ENCODE results near the gene IRAK1BP1. TPM values are rescaled to one million over a fixed set of nuclear protein-coding genes. Genes with fewer than 3 reads are reported as not detected.

Gene IRAK1BP1
- total RNA-seq, 2 experiments from 2014 or later, result 7.6 to 8.1 TPM

- POLR2A ChIA-PET, result no interaction called here
- Histone ChIP-seq H3K4me1 (ENCODE audit: insufficient read depth, low read length, poor library complexity, severe bottlenecking) (no peaks in the 10 kb centered on the region), H3K9me2 (ENCODE audit: insufficient read depth, low read length) (no peaks in the 10 kb centered on the region), H3K79me2 (ENCODE audit: insufficient read depth, low read depth, low read length) (no peaks in the 10 kb centered on the region), H3K4me3 (ENCODE audit: low read depth, low read length, poor library complexity, severe bottlenecking) (no peak overlapping the region), H3K9me3 (ENCODE audit: low read length) (no peaks in the 10 kb centered on the region), H3K4me2 (ENCODE audit: low read length) (no peak overlapping the region), H3K27ac (ENCODE audit: low read depth, low read length, poor library complexity, severe bottlenecking) (no peak overlapping the region), H2AFZ (ENCODE audit: low read length) (no peak overlapping the region), H3K36me3 (ENCODE audit: insufficient read depth, low read length) (no peaks in the 10 kb centered on the region), H4K20me1 (ENCODE audit: insufficient read depth, low read length) (no peaks in the 10 kb centered on the region)
- no peak for TF ChIP-seq EZH2phosphoT487 (IDR thresholded peaks at IDR 0.05; ENCODE audit: borderline replicate concordance, low read depth, low read length)
- CTCF ChIA-PET (ENCODE audit: unreplicated experiment), result no interaction called here
- no peak for DNase-seq (ENCODE audit: low spot score)
- intact Hi-C loops (cut with micrococcal nuclease; ENCODE audit: unreplicated experiment), result no loop called here
- BruUV-seq (replicated peaks), result no TSS peak
Observed at GRCh38 chr6:78845567-78845966, 21.8 kb upstream of the IRAK1BP1 start.

- CTCF ChIA-PET (ENCODE audit: unreplicated experiment), result no interaction called here
- no peak for DNase-seq (ENCODE audit: low spot score)
Observed at GRCh38 chr6:78850621-78851020, 16.7 kb upstream of the IRAK1BP1 start.

GRCh38 chr6:78851156-78851555 is 16.2 kb upstream of the IRAK1BP1 start:
- Histone ChIP-seq H3K36me3 (ENCODE audit: insufficient read depth, low read length) (no peaks in the 10 kb centered on the region), H3K79me2 (ENCODE audit: insufficient read depth, low read depth, low read length) (no peaks in the 10 kb centered on the region), H4K20me1 (ENCODE audit: insufficient read depth, low read length) (no peaks in the 10 kb centered on the region), H3K4me2 (ENCODE audit: low read length) (no peak overlapping the region), H3K9me3 (ENCODE audit: low read length) (no peaks in the 10 kb centered on the region), H2AFZ (ENCODE audit: low read length) (no peak overlapping the region), H3K4me1 (ENCODE audit: insufficient read depth, low read length, poor library complexity, severe bottlenecking) (no peaks in the 10 kb centered on the region), H3K4me3 (ENCODE audit: low read depth, low read length, poor library complexity, severe bottlenecking) (no peak overlapping the region), H3K9me2 (ENCODE audit: insufficient read depth, low read length) (no peaks in the 10 kb centered on the region), H3K27ac (ENCODE audit: low read depth, low read length, poor library complexity, severe bottlenecking) (no peak overlapping the region)
- BruUV-seq (replicated peaks), result no TSS peak
- DNase-seq (ENCODE audit: low spot score), result no peak
- ChIA-PET POLR2A (no interaction called here), CTCF (ENCODE audit: unreplicated experiment) (no interaction called here)
- intact Hi-C loops (cut with micrococcal nuclease; ENCODE audit: unreplicated experiment), result no loop called here
- TF ChIP-seq EZH2phosphoT487 (IDR thresholded peaks at IDR 0.05; ENCODE audit: borderline replicate concordance, low read depth, low read length), result no peak
- TF ChIP-seq CTCF (conservative IDR thresholded peaks at IDR 0.05; ENCODE audit: low read length), result no peak

More at GRCh38 chr6:78850621-78851020, 16.7 kb upstream of the IRAK1BP1 start:
- no peaks in the 10 kb centered on the region for H3K36me3 ChIP-seq (ENCODE audit: insufficient read depth, low read length)
- H3K27ac ChIP-seq (ENCODE audit: low read depth, low read length, poor library complexity, severe bottlenecking), result no peak overlapping the region
- BruUV-seq (replicated peaks), result no TSS peak
- H3K9me2 ChIP-seq (ENCODE audit: insufficient read depth, low read length), result no peaks in the 10 kb centered on the region
- no peaks in the 10 kb centered on the region for H3K79me2 ChIP-seq (ENCODE audit: insufficient read depth, low read depth, low read length)
- no peak overlapping the region for H2AFZ ChIP-seq (ENCODE audit: low read length)
- no peaks in the 10 kb centered on the region for H3K4me1 ChIP-seq (ENCODE audit: insufficient read depth, low read length, poor library complexity, severe bottlenecking)
- no peaks in the 10 kb centered on the region for H3K9me3 ChIP-seq (ENCODE audit: low read length)
- POLR2A ChIA-PET, result no interaction called here
- H4K20me1 ChIP-seq (ENCODE audit: insufficient read depth, low read length), result no peaks in the 10 kb centered on the region
- TF ChIP-seq EZH2phosphoT487 (IDR thresholded peaks at IDR 0.05; ENCODE audit: borderline replicate concordance, low read depth, low read length), result no peak
- TF ChIP-seq CTCF (conservative IDR thresholded peaks at IDR 0.05; ENCODE audit: low read length), result no peak
- H3K4me2 ChIP-seq (ENCODE audit: low read length), result no peak overlapping the region
- no peak overlapping the region for H3K4me3 ChIP-seq (ENCODE audit: low read depth, low read length, poor library complexity, severe bottlenecking)
- intact Hi-C loops (cut with micrococcal nuclease; ENCODE audit: unreplicated experiment), result no loop called here
